Endothelial cell of umbilical vein (primary cell): Measurements from ENCODE around the gene PER3. TPM values are rescaled to one million over a fixed set of nuclear protein-coding genes. Genes with fewer than 3 reads are reported as not detected.
A peak's percentile ranks its signal among the peaks of the same experiment; 100 is the strongest.

Experiments used
- BruUV-seq: library from RNA; stranded (reverse); fragments of 400-500 nt; replicated peaks from 2 replicates; lab custom pipeline; 2021; lab: Mats Ljungman, UMichigan
- CTCF ChIA-PET: fragments of 300-600, 350-600 bp; sonication (Branson Sonifier 250); formaldehyde crosslinking; loops from one replicate; lab custom pipeline; 2021; ENCODE audit warnings: antibody characterized with exemption, inconsistent platforms; lab: Charles Lee
- POLR2A ChIA-PET: fragments of 300-600, 350-600 bp; sonication (Branson Sonifier 250); formaldehyde crosslinking; loops from one replicate; lab custom pipeline; 2021; ENCODE audit warnings: antibody characterized with exemption, inconsistent platforms; lab: Charles Lee
- DNase-seq: peaks from one replicate; pipeline ENCODE4 v3.0.0-alpha.2; 2011; ENCODE audit warnings: low read depth, low spot score
- FAIRE-seq: peaks from 2 replicates; lab custom pipeline; 2011; peaks lifted over from hg19 to GRCh38; lab: Jason Lieb, UNC
- H2AFZ ChIP-seq: 2 replicates; pipeline ENCODE4 v1.6.0; 2012; ENCODE audit warnings: low read depth, low read length, control low read depth, inconsistent platforms
- H3K27ac ChIP-seq: 2 replicates; pipeline ENCODE4 v1.5.1; 2011; ENCODE audit warnings: low read depth, mild to moderate bottlenecking, control low read depth, low read length, moderate library complexity; ENCODE audit not compliant: insufficient read depth
- H3K27me3 ChIP-seq, 2 experiments: 2 replicates each; pipeline versions ENCODE4 v1.6.0 to v1.6.1; 2011; ENCODE audit warnings: low read length in 2 of 2, mixed read lengths in 1 of 2; ENCODE audit not compliant: control insufficient read depth in 2 of 2, insufficient read depth in 2 of 2
- H3K36me3 ChIP-seq, 2 experiments: 2 replicates in 1 of 2; 3 replicates in 1 of 2; pipeline ENCODE4 v1.5.1; 2011; ENCODE audit warnings: low read length in 2 of 2, mild to moderate bottlenecking in 1 of 2, moderate library complexity in 1 of 2; ENCODE audit not compliant: control insufficient read depth in 2 of 2, insufficient read depth in 2 of 2; ENCODE audit errors: extremely low read depth in 1 of 2
- H3K4me1 ChIP-seq: 3 replicates; pipeline ENCODE4 v1.5.1; 2011; ENCODE audit warnings: mild to moderate bottlenecking, low read length; ENCODE audit not compliant: control insufficient read depth, insufficient read depth; ENCODE audit errors: extremely low read depth
- H3K4me2 ChIP-seq: 2 replicates; pipeline ENCODE4 v1.6.1; 2011; ENCODE audit warnings: low read length, control low read depth, mixed read lengths; ENCODE audit not compliant: insufficient read depth
- H3K4me3 ChIP-seq, 3 experiments: fragments of 200-600 bp in 1 of 3; sonication (generic), shearing (Covaris generic) in 1 of 3; replicated peaks in 1 of 3; 2 replicates each; pipeline ENCODE4 v1.5.1; 2011 to 2016; ENCODE audit warnings: control low read depth in 3 of 3, low read length in 3 of 3, mild to moderate bottlenecking in 2 of 3, inconsistent platforms in 1 of 3, low read depth in 1 of 3, moderate library complexity in 1 of 3; ENCODE audit not compliant: insufficient read depth in 1 of 3
- H3K79me2 ChIP-seq: 2 replicates; pipeline ENCODE4 v1.6.0; 2012; ENCODE audit warnings: low read length, inconsistent platforms; ENCODE audit not compliant: control insufficient read depth, insufficient read depth
- H3K9ac ChIP-seq: replicated peaks from 2 replicates; pipeline ENCODE3; 2011; ENCODE audit warnings: low read length, control low read depth; ENCODE audit not compliant: insufficient read depth; ENCODE audit errors: extremely low read depth
- H3K9me1 ChIP-seq: replicated peaks from 3 replicates; pipeline ENCODE4 v1.6.0; 2011; ENCODE audit warnings: mild to moderate bottlenecking, low read length; ENCODE audit not compliant: control insufficient read depth, insufficient read depth; ENCODE audit errors: extremely low read depth
- H3K9me3 ChIP-seq: replicated peaks from 2 replicates; pipeline ENCODE4 v1.5.1; 2012; ENCODE audit warnings: low read length, inconsistent platforms; ENCODE audit not compliant: control insufficient read depth, insufficient read depth
- H4K20me1 ChIP-seq: replicated peaks from 2 replicates; pipeline ENCODE3; 2011; ENCODE audit warnings: mild to moderate bottlenecking, low read length; ENCODE audit not compliant: control insufficient read depth, insufficient read depth; ENCODE audit errors: extremely low read depth
- CTCF ChIP-seq, 2 donors: IDR thresholded peaks; 1 replicate in 1 of 2; 2 replicates in 1 of 2; pipeline ENCODE4 v1.5.1; 2011; ENCODE audit warnings: low read length in 2 of 2, mild to moderate bottlenecking in 2 of 2, moderate library complexity in 2 of 2, control low read depth in 1 of 2, inconsistent platforms in 1 of 2, low read depth in 1 of 2; ENCODE audit not compliant: insufficient read depth in 1 of 2; ENCODE audit errors: extremely low read depth in 1 of 2
- EZH2 ChIP-seq: IDR thresholded peaks from 2 replicates; pipeline ENCODE4 v1.6.1; 2012; ENCODE audit warnings: borderline replicate concordance, low read depth, mild to moderate bottlenecking, moderate library complexity, low read length, inconsistent platforms; ENCODE audit not compliant: severe bottlenecking
- FOS ChIP-seq: IDR thresholded peaks from 2 replicates; pipeline ENCODE4 v1.6.1; 2011; ENCODE audit warnings: mild to moderate bottlenecking, low read length, moderate library complexity, borderline replicate concordance; ENCODE audit not compliant: insufficient read depth
- GATA2 ChIP-seq: IDR thresholded peaks from 2 replicates; pipeline ENCODE4 v1.7.0; 2011; ENCODE audit warnings: low read depth, mild to moderate bottlenecking, moderate library complexity, mixed read lengths, low read length; ENCODE audit not compliant: insufficient read length, insufficient read depth
- JUN ChIP-seq: IDR thresholded peaks from 2 replicates; pipeline ENCODE4 v1.6.1; 2011; ENCODE audit warnings: borderline replicate concordance, low read depth; ENCODE audit not compliant: insufficient read length, insufficient read depth
- MAX ChIP-seq: IDR thresholded peaks from 2 replicates; pipeline ENCODE4 v1.6.1; 2011; ENCODE audit not compliant: insufficient read depth, insufficient read length
- MYC ChIP-seq: IDR thresholded peaks from one replicate; pipeline ENCODE4 v1.6.1; 2011; ENCODE audit warnings: mild to moderate bottlenecking, low read depth, low read length
- POLR2A ChIP-seq: IDR thresholded peaks from 2 replicates; pipeline ENCODE4 v1.6.1; 2012; ENCODE audit warnings: low read depth, mild to moderate bottlenecking, control low read depth, low read length
- POLR2AphosphoS5 ChIP-seq: IDR thresholded peaks from 2 replicates; pipeline ENCODE4 v1.6.1; 2012; ENCODE audit warnings: low read depth, mild to moderate bottlenecking, control low read depth, low read length, moderate library complexity; ENCODE audit not compliant: insufficient read depth
- dilution Hi-C: fragments of 300-500 bp; cut with MboI; formaldehyde crosslinking; loops from one replicate; pipeline ENCODE4 v1.15.0; 2019; ENCODE audit warnings: low sequenced_read_pairs; ENCODE audit not compliant: extremely low pct_ligation_motif_present
- intact Hi-C: fragments of 100-400 bp; cut with micrococcal nuclease; formaldehyde crosslinking; loops from one replicate; pipeline ENCODE4 v1.10.0; 2022
- polyA plus RNA-seq, 4 experiments: library from polyadenylated mRNA; depleted of rRNA in 3 of 4; stranded (reverse) in 3 of 4; unstranded in 1 of 4; fragments of >200 nt; gene quantifications; 2 replicates each; pipeline versions ENCODE4 v1.2.1 to v1.2.3, GENCODE V29; 2011 to 2012; ENCODE audit warnings: missing spikeins in 1 of 4
- total RNA-seq: library from RNA; stranded (reverse); gene quantifications from 2 replicates; pipeline ENCODE4 v1.2.3, GENCODE V29; 2021

PER3 gene
- total and polyA plus RNA-seq, 2 donors (not counting 3 experiments of a cell fraction or from before 2014, with no cell fraction given), result 2.5 to 2.6 TPM

GRCh38 chr1:7744882-7745281 is 39.2 kb upstream of the PER3 start:
- Histone ChIP-seq H3K27ac (no peak overlapping the region), H3K36me3 (no peaks in the 10 kb centered on the region), H2AFZ (peak overlapping the region; percentile 47), H3K9me3 (no peaks in the 10 kb centered on the region), H3K4me1 (no peaks in the 10 kb centered on the region), H3K4me3 (no peak overlapping the region), H3K4me2 (no peak overlapping the region), H3K9me1 (no peaks in the 10 kb centered on the region), H4K20me1 (no peaks in the 10 kb centered on the region), H3K27me3 (no peaks in the 10 kb centered on the region), H3K9ac (no peak overlapping the region), H3K79me2 (no peaks in the 10 kb centered on the region)
- DNase-seq, result peak; percentile 59
- ChIA-PET POLR2A (no interaction called here), CTCF (interaction anchor here (1.0 to 1.5 kb wide), 3 partner anchors 8 to 76 kb away, joined by 3 to 25 read pairs (median 6); no protein-coding TSS in a partner anchor)
- BruUV-seq, result no TSS peak
- intact Hi-C loops (no loop called here), dilution Hi-C loops (no loop called here)
- FAIRE-seq, result peak; percentile 72
- TF ChIP-seq GATA2, result peak; percentile 76
- no peak for TF ChIP-seq JUN
- peak; percentile 33 for TF ChIP-seq POLR2AphosphoS5
- TF ChIP-seq CTCF (IDR thresholded peaks at IDR 0.05; ENCODE audit: extremely low read depth in 1 of 2, insufficient read depth in 1 of 2, low read depth in 1 of 2, low read length in 2 of 2), result no peak
- no peak for TF ChIP-seq MAX
- TF ChIP-seq MYC, result no peak
- peak; percentile 46 for TF ChIP-seq FOS
- no peak for TF ChIP-seq POLR2A
- TF ChIP-seq EZH2, result no peak
